Measurements from ENCODE around the gene MACROH2A2. TPM values are rescaled to one million over a fixed set of nuclear protein-coding genes. Genes with fewer than 3 reads are reported as not detected.

The MACROH2A2 gene
- polyA plus RNA-seq, 1 experiment: 2.7 TPM

GRCh38 chr10:70160798-70161197, 108.2 kb downstream of the MACROH2A2 start:
- no peak for DNase-seq (ENCODE audit: low read depth)
- ChIA-PET CTCF (interaction anchor here (0.9 to 2.4 kb wide), 3 partner anchors 11 to 44 kb away, joined by 3 to 9 read pairs (median 3); partner anchors contain the start of gene TYSND1), POLR2A (no interaction called here)
- Histone ChIP-seq H3K27me3 (ENCODE audit: control insufficient read depth, insufficient read depth, low read length) (no peaks in the 10 kb centered on the region), H3K4me3 (ENCODE audit: low read depth, low read length) (no peak overlapping the region), H3K36me3 (ENCODE audit: control insufficient read depth, insufficient read depth, low read length) (peaks cover 14% of the 10 kb centered on the region)
- TF ChIP-seq, protein P1, sequence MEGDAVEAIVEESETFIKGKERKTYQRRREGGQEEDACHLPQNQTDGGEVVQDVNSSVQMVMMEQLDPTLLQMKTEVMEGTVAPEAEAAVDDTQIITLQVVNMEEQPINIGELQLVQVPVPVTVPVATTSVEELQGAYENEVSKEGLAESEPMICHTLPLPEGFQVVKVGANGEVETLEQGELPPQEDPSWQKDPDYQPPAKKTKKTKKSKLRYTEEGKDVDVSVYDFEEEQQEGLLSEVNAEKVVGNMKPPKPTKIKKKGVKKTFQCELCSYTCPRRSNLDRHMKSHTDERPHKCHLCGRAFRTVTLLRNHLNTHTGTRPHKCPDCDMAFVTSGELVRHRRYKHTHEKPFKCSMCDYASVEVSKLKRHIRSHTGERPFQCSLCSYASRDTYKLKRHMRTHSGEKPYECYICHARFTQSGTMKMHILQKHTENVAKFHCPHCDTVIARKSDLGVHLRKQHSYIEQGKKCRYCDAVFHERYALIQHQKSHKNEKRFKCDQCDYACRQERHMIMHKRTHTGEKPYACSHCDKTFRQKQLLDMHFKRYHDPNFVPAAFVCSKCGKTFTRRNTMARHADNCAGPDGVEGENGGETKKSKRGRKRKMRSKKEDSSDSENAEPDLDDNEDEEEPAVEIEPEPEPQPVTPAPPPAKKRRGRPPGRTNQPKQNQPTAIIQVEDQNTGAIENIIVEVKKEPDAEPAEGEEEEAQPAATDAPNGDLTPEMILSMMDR (IDR thresholded peaks at IDR 0.05; ENCODE audit: insufficient read depth, low read depth, low read length): no peak

Other genes starting within 250 kb of the MACROH2A2 start
- 13.9 and 18.4 TPM in 2 replicates for gene AIFM2, start 80.0 kb downstream of the MACROH2A2 start, polyA plus RNA-seq (2011; rRNA removed)
- gene TYSND1, start 93.9 kb downstream of the MACROH2A2 start, polyA plus RNA-seq (2011; rRNA removed): 2.7 and 5.3 TPM in 2 replicates
- 55.0 and 128 TPM in 2 replicates for gene SAR1A, start 117.7 kb downstream of the MACROH2A2 start, polyA plus RNA-seq (2011; rRNA removed)
- 49.8 and 110 TPM in 2 replicates for gene PPA1, start 180.6 kb downstream of the MACROH2A2 start, polyA plus RNA-seq (2011; rRNA removed)
- not detected in 2 replicates for gene NPFFR1, start 231.2 kb downstream of the MACROH2A2 start, polyA plus RNA-seq (2011; rRNA removed)

All from BJ (cell line).